Hematopoietic multipotent progenitor cell treated with erythropoietin and hydrocortisone succinate and interleukin-3 and kit ligand, for 17 days (in vitro differentiated cells): ENCODE results near the gene CCDC51.

Source experiments
- DNase-seq: peaks from one replicate; pipeline ENCODE4 v3.0.0-alpha.2; 2015; ENCODE audit warnings: low spot score

The CCDC51 gene

DNA sequence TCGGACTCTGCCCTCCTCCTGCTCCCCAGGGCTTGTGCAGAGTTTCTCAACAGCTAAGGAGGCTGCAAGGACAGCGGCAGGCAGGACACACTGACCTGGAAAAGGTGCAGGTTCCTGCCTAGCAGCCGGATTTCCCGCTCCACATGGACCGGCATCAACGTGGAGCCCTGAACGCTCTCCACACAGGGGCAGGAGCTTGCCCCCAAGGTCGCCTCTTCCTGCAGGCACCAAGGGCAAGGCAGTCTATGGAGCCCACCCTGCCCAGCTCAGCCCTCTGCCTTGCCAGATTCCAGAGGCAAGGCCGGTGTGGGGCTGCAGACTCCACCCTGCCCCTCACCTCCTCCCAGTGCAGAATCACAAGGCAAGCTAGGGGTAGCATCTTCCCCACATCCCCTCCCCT is 20.8 kb downstream of the CCDC51 start:
- DNase-seq: no peak

DNA sequence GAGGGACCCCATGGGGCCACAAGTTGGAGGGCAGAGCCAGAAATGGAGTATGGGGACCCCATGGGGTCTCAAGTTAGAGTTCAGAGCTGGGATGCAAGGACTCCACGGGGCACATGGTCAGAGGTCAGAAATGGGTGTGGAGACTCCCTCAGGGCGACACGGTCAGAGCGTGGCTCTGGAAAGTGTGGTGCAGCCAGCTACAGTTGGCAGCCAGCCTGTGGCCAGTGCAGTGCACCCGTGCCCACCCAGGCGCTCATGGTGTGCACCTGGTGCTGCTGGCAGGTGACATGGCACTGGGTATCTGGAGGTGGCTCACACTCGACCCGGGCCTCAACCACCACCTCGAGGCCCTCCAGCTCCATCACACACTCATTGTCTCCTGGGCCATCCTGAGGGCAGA is 21.3 kb downstream of the CCDC51 start:
- DNase-seq: no peak

GRCh38 chr3:48418140-48418539 is 21.8 kb downstream of the CCDC51 start:
- DNase-seq: no peak

DNA sequence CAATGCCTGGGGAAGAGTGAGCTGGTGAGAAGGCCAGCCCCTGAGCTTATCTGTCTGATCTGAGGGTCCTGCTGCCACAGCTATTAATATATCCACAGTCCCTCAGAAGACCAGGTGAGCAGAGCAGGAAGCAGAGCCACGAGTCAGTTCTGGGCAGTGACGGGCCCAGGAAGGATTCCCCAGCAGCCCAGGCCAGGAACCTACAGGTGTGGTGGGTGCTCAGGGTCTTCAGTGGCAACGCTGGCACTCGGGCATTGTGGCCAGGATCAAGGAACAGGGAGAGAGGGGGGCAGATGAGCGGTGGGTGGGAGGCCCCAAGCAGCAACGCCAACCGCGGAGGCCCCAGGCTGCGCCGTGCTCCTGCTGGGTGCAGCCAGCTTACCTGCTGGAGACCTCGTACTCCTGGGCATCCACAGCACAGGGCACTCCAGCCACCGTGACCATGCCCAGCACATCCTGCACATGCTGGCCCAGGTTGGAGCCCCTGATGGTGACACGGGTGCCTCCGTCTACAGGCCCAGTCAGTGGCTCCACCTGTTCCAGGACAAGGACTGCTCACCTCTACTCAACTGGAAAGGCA is 22.3 kb downstream of the CCDC51 start:
- DNase-seq: no peak

GRCh38 chr3:48416546-48416945 is 23.4 kb downstream of the CCDC51 start:
- no peak for DNase-seq

DNA sequence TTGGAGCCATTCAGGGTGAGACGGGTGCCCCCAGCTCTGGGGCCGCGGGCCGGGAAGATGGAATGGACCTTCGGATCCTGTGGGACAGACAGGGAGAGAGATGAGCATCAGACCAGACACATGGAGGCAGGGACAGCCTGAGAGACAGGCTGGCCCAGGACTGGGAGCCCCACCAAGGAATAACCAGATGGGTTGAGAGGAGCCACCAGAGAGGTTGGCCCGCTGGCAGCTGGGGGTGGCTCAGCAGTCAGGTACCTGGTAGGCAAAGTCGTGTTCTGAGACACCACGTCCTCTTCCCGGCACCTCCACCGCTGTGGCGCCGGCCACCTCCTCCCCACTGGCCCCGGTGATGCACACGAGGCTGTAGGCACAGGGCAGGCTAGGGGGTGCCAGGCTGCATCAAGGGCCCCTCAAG is 23.8 kb downstream of the CCDC51 start:
- DNase-seq: no peak

DNA sequence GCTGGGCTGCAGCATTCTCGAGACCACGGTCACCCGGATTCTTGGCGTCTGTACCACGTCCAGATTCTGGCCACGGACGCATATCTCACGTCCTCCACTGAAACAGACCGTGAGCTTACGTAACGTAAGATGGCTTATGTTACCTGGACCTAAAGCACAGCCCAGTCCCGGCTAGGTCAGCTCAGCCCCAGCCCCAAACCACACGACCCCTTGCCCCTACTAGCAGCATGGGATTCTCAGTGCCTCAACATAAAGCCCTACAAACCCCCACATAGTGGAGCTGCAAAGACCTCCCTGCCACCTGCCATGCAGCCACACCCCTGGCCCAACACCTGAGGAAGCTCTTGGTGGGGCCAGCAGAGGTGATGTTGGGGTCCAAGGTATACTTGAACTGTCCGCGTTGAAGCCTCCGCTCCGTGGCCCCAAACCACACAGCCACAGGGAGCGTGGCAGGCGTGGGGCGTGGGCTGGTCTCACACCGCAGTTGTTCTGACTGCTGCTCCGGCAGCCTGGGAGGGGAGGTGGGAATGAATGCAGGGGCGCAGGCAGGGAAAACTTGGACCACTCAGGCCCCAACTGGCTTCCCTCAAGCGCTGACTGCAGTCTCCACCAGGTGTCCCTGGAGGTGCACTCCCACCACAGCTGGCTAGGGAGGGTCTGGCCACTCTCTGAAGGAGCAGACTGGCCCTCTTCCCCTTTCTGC is 24.5 kb downstream of the CCDC51 start:
- DNase-seq: no peak

GRCh38 chr3:48414376-48415250 is 25.3 kb downstream of the CCDC51 start:
- DNase-seq: no peak

GRCh38 chr3:48413611-48414010 is 26.3 kb downstream of the CCDC51 start:
- DNase-seq: no peak

DNA sequence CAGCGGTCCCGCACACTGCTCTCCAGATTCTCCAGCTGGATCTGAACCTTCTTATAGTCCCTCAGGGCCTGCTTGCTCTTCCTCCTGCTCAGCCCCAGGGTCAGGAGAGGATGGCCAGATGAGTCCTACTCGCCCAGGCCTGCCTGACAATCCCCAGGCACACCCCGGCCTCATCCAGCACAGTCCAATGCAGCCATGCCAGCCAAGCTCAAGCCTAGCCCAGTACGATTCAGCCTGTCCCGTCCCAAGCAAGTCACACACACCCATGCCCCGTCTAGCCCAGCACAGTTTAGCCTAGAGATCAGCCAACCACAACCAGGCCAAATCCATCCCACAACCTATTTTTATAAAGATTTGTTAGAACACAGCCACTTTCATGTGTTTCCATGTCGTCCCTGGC is 26.8 kb downstream of the CCDC51 start:
- DNase-seq: no peak

DNA sequence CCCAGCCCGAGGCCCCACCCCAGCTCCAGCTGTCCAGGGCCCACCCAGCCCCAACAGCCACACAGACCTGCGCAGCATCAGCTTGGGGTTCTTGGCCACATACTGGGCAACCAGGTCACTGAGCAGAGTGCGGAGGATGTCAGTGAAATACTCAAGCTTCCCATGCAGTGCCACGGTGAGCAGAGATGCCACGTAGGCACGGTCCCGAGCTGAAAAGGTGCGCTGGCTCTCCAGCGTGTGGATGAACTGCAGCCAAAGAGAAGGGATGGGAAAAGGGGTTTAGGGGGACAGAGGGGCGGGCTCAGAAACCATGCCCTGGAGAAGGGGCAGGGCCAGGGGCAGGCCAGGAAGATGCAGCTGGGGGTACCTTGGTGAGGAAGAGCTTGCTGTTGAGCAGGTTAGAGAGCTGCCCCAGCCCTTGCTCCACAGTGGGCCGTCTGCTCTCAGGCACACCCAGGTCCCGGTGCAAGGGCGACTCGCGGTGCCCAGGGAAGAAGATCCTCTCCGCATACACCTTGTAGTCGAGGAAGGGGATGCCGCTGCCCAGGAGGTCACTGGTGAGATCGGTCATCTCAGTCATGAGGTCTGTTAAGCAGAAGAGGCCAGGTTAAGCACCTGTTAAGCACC is 27.4 kb downstream of the CCDC51 start:
- DNase-seq: no peak

DNA sequence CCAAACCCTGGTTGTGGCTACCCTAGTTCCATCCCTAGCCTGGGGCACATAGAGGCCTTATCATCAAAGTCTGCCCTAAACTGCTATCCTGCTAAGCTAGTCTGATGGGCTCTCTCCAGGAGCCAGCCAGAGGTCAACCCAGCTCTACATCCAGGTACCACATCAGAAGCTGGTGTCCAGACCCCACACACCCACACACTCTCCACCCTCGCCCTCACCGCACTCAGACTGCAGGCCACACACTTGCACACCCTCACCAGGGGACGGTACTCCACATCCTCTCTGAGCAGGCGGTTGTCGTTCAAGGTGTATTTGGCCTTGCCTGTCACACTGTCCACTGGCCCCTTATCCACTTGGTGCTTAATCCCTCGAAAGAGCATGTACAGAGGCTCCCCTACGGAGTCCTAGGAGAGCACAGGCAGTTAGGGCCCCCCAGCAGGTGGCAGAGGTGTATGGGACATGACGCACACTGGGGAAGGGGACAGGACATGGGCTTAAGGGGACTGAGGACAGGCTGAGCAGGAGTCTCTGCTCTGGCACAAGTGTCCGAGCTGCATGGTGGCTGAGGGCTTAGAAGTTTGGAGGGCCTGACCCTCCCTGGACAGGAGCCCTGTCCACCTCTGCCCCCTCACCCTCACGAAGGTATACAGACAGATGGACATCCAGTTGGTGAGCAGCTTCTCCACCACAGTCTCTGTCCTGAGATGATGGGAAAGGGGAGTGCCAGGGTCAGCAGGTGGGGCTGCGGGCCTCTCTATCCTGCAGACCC is 28.1 kb downstream of the CCDC51 start:
- no peak for DNase-seq

DNA sequence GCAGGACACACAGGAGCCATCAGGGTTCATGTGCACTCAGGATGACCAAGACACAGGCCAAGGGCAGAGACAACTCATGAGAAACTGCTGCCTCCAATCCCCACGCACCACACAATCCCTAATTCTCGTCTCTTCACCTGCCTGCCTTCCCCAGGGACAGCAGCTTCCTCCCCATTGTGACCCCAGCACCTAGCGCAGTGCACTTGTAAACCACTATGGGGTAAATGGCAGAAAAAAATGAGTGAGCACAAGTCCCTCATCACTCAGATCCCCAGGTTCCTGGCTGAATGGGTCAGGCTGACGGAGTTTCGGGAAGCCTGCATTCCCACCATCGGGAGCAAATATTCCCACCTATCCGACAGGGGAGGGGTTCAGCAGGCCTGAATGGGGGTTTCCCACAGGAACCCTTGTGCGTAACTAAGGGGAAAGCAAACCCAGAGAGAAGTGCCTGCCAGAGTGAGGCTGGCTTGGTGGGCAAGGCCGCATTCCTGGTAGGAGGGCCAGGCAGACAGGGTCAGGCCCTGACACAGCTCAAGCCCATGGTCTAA is 28.8 kb downstream of the CCDC51 start:
- no peak for DNase-seq

DNA sequence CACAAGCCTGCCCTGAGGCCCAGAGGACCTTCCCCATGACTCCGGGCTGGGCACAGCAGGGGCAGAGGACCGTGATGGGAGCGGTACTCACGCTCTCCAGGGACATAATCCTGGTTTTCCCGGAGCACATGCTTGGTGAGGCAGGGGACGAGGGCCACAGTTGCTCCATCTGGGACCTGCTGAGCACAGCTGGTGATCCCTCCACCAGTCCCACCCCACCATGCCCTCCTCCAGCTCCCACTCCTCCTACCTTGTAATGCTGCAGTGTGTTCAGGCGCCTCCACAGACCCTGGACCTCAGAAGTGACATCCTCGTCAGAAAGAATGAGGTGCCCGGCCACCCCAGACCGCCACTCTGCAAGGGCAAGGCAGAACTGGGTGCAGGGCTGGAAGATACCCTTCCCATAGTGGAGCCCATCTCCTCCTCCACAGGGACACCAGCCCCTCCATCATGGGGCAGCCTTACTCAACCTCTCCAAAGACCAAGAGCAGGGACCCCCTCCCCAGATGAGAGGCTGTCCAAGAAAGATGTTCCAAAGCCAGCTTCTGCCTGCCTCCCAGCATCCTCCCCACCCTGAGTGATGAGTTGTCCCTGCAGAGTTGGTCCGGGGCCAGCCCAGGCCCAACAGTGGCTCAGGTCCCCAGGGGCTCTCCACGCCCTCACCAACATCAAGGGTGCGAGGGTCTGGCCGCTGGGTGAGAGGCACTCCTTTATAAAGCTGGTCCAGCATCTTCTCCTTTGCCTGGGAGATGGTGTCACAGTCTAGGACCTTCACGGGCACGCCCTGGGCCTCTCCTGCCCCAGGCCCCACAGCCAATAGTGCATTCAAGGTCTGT is 29.5 kb downstream of the CCDC51 start:
- no peak for DNase-seq

GRCh38 chr3:48409291-48410201 is 30.4 kb downstream of the CCDC51 start:
- no peak for DNase-seq

GRCh38 chr3:48408823-48409281 is 31.1 kb downstream of the CCDC51 start:
- no peak for DNase-seq

- no peak for DNase-seq
Measured at GRCh38 chr3:48407542-48408099, 32.3 kb downstream of the CCDC51 start.

- DNase-seq: no peak
Measured at GRCh38 chr3:48406443-48407431, 33.2 kb downstream of the CCDC51 start.
